GM18870 (cell line): ENCODE measurements around the gene PRRG2.

Experiments
- ATAC-seq: cut with Tn5 transposase; IDR thresholded peaks from one replicate; pipeline ENCODE4 v1.9.1; 2021; ENCODE audit warnings: moderate library complexity; ENCODE audit not compliant: unreplicated experiment

PRRG2 gene

GRCh38 chr19:49585023-49585422 is 3.9 kb downstream of the PRRG2 start:
- no peak for ATAC-seq

GRCh38 chr19:49587227-49587626 is 6.1 kb downstream of the PRRG2 start:
- no peak for ATAC-seq

DNA sequence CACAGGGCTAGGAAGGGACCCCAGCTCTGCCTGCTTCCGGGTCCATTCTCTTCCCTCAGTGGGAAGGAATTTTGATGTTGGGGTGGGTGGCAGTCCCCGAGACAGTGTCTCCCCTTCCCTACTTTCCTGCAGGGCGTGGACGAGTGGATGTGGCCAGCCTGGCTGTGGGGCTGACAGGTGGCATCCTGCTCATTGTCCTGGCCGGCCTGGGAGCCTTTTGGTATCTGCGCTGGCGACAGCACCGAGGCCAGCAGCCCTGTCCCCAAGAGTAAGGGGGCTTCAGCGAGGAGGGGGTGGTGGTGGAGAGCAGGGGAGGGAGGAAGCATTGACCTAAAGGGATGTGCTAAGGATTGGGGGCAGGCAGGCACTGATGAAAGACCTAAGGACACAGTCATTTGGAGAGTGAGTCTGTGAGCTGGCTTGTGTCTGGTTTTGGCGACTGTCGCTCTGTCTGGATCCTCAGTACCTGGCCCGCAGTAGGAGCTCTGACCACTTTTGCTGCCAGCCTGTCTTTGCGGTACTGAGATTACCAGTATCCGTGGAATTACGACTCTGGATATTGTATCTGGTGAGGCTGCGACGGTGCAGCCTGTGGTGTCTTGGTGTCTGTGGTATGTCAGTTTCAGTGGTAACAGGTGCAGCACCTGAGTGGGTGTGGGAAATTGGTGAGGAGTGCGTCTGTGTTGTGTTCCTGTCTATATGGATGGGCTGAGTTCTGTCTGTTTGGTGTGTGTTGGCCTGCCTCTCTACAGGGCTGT is 7.4 kb downstream of the PRRG2 start:
- no peak for ATAC-seq

DNA sequence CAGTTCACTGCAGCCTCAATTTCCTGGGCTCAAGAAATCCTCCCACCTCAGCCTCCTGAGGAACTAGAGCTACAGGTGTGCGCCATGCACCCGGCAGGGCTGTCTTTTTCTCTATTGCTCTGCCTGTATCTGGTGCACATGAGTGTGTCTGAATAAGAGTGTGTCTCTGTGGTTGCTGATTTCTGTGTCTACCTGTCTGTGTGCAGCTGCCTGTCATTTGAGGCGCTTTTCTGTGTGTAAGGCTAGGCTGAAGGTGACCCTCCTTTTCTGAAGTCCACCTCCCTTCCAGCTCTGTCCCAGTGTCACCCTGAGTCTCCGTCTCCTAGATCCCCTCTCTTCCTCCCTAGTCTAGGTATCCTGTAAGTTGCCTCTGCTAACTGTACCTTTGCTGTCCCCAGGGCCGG is 8.4 kb downstream of the PRRG2 start:
- no peak for ATAC-seq

DNA sequence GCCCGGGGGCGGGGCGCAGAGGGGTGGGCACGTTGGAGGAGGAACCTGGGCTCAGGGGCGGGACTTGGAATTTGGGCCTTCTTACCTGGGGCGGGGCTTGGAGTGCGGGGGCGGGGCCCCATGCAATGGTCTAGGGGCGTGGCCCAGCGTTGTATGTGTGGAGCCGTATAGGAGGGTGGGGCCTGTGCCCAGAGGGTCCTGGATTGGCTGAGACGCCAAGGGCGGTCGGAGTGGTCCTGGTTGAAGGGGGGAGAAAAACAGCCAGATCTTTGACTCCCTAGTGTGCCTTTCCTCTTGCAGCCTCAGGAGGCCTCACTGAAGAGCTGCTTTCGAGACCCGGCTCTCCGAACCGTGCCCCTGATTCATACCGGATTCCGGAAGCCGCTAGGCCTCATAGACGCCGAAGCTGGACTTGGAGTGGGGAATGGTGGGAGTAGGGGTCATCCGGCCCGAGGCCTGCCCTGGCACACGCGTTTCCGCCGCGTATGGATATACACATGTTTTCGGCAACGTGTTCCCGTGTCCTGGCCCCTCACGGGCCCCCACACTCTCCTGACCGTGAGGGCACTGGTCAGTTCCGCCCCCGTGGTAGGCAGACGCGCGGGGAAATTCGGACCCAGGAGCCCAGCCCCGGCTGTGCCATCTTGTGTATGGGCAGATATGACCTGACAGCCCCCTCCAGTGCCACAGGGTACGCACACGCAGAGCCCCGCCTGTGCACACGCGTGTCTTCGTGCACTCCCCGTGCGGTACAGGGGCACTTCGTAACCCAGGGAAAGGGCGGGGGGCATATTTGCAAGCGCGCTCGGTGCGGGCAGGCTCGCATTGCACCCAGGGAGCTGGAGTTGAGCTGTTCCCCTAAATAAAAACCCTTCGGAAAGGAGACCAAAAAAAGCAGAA is 9.2 kb downstream of the PRRG2 start:
- peak; percentile 48 for ATAC-seq

DNA sequence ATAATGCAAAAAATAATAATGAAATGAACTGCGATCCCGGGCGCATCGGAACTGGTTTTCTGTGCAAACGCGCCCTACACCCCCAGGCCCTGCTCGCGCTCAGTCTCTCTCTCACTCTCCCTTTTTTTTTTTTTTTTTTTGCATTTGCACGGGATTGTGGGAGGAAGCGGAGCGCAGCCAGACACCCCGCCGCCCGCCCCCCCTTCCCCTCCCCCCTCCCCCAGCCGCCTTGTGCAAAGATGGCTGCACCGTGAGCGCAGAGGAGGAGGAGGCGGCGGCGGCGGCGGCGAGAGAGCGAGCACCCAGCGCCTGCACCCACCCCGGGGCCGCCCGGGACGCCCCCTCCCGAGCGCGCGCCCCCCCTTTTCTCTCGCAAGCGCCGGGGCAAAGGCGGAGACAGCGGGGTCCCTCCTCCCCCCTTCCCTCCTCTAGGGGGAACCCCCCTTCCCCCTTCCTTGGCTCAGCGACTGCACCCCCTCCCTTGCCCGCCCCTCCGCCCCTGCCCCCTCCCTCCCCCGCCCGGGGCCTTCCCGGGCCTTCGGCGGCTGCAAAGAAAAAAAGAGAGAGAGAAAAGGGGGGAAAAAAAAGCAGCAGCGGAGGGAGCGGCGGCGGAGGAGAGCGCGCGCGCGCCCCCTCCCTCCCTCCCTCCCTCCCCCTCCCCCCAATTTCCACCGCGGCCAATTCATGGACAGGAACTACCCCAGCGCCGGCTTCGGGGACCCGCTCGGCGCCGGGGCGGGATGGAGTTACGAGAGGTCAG is 10.0 kb downstream of the PRRG2 start, which contains the start of gene PRR12:
Gene PRR12, plus strand, starts transcription at position 212 of the 760 bp plus-strand sequence. Its CDS starts 473 bp downstream, at position 685.
- ATAC-seq: no peak

DNA sequence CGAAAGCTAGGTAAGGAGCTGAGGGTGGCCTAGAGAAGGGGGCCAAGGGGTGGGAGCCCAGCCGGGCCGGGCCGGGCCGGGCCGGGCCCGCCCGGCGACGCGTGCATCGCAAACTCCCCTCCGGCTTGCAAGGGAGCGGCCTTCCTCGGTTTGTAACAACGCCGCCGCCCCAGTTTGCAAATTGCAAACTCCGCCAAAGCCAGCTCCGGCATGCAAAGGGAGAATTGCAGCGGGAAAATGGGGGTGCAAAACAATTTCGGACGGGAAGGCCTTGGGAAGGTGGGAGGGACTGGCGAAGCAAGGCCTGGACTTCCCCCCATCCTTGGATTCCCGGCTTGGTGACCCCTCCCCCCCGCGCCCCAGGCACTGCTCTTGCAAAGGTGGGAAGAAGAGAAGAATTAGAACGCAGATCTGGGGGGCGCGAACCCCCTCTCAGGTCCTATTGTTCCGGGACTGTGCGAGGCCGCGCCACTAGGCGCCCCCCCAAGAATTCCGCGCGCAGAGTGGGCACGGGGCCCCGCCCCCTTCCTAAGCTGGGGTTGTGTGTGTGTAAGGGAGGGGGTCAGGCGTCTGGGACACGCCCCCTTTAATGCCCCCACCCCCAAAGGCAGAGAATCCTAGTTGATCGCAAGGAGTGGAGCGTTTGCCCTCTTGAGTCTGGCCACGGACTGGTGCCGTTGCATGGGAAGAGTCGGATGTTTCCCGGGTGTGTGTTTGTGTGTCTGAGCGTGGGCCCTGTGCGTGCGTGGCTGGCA is 10.8 kb downstream of the PRRG2 start:
- ATAC-seq: no peak

DNA sequence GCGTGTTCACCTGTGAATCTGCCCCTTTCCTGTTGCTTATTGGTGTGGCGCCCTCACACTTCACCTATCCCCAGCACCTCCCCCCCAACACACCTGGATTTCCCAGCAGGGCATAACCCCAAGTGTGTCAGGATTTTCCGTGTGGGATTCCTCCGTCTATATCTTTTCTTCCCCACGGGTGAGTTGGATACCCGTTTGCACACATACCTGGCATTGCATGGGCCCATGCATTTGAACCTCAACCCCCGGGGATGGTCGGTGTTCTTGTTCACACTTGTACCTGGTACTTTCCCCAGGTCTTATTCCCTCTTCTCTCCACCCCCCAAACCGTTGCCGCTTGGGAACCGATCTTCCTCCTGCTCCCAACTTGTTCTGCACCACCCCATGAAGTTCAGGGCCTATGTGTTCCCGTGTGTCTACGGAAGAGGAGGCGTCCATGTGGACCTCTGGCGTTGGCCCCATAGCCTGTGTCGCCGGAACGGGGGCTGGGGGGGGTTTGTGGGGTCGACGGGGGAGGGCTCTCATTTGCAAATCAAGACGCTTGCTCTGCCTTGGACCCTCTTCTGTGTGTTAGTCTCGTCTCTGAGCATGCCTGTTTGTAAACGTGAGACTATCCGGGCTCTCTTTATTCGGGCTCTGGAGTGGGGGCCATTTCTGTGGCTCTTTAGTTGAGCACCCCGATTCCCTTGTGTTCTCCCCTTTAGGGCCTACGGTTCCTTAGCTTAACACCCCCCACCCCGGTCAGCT is 11.5 kb downstream of the PRRG2 start:
- ATAC-seq: no peak

- ATAC-seq: peak; percentile 42
Measured at GRCh38 chr19:49593233-49594113, 12.4 kb downstream of the PRRG2 start.

DNA sequence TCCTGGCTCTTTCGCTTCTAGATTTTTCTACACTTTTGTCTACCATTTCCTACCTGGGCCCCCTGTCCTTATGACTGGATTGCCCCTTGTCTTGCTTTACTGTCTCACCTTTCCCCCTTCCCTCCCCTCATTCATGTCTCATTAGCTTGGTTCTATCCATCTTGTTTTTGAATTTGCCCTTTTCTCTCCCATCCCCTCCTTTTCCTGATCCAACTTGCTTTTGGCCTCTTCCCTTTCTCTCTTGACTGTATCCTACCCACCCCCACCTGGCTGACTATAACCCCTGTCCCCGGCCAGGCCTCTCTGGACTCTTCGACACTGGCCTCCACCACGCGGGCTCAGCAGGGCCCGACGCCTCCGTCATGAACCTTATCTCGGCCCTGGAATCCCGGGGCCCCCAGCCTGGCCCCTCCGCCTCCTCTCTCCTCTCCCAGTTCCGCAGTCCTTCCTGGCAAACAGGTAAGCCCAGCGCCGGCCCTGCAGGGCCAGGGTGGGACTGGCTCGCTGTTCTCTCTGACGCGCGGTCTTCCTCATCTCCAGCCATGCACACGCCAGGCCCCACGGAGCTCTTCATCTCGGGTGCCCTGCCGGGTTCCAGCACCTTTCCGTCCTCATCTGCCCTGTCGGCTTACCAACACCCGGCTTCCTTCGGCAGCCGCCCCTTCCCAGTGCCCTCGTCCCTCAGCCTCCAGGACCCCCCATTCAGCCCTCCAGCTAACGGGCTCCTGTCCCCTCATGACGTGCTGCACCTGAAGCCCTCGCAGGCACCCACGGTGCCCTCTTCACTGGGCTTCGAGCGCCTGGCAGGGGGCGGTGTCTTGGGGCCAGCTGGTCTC is 13.3 kb downstream of the PRRG2 start:
- ATAC-seq: no peak

GRCh38 chr19:49594993-49595818 is 14.1 kb downstream of the PRRG2 start:
- no peak for ATAC-seq

- no peak for ATAC-seq
Measured at GRCh38 chr19:49595819-49596404, 14.8 kb downstream of the PRRG2 start.

DNA sequence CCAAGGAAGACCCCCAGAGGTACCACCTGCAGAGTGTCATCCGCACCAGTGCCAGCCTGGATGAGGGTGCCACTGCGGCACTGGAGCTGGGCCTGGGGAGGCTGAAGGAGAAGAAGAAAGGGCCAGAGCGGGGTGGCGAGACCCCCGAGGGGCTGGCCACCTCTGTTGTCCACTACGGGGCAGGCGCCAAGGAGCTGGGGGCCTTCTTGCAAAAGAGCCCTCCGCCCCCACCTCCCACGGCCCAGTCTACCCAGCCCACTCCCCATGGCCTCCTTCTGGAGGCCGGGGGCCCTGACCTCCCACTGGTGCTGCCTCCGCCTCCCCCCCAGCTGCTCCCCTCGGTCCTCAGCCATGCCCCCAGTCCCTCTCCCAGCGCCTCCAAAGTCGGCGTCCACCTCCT is 15.3 kb downstream of the PRRG2 start:
- no peak for ATAC-seq

- no peak for ATAC-seq
Measured at GRCh38 chr19:49596954-49597702, 16.0 kb downstream of the PRRG2 start.

- ATAC-seq: no peak
Measured at GRCh38 chr19:49597703-49597974, 16.5 kb downstream of the PRRG2 start.
